Measurements from ENCODE around the gene PARS2.

DNA sequence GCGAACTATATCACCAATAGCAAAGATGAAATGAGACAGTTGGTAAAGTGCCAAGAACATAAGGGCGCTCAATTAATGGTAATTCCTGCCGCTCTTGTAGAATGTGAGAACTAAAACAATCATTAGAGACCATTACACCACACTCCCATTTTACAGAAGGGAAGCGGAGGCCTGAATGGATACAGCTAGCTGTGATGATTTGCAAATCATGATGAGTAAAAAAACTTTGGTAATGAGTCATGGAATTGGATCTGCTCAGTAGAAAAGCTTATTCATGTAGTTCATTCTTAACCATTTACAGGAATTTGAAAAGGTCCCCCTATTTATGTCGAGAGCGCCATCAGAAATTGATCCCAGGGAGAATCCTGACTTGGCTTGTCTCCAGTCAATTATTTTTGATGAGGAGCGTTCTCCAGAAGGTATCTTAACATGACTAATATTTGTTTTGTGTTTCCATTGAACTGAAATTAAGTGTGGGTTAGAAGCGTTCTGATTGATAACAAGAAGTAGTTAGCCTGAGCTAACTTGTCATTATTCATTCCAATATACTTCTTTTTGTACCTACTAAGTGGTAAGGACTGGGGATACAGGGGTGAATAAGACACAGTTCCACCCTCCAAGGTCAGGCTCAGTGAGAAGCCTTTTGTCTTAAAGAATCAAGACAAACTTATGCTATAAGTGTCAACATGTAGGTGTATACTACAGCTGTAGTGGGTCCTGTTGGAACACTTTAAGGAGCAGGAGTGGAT is 47.9 kb downstream of the PARS2 start:
- TF ChIP-seq, protein P1, sequence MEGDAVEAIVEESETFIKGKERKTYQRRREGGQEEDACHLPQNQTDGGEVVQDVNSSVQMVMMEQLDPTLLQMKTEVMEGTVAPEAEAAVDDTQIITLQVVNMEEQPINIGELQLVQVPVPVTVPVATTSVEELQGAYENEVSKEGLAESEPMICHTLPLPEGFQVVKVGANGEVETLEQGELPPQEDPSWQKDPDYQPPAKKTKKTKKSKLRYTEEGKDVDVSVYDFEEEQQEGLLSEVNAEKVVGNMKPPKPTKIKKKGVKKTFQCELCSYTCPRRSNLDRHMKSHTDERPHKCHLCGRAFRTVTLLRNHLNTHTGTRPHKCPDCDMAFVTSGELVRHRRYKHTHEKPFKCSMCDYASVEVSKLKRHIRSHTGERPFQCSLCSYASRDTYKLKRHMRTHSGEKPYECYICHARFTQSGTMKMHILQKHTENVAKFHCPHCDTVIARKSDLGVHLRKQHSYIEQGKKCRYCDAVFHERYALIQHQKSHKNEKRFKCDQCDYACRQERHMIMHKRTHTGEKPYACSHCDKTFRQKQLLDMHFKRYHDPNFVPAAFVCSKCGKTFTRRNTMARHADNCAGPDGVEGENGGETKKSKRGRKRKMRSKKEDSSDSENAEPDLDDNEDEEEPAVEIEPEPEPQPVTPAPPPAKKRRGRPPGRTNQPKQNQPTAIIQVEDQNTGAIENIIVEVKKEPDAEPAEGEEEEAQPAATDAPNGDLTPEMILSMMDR (IDR thresholded peaks at IDR 0.05; ENCODE audit: low read length) = no peak
- TF ChIP-seq EZH2 (optimal IDR thresholded peaks at IDR 0.05; ENCODE audit: low read depth, low read length) (no peak), EZH2phosphoT487 (IDR thresholded peaks at IDR 0.05; ENCODE audit: low read length) (no peak)

Measured in MM.1S (cell line).